Gastrocnemius medialis (tissue), 4 donors: Measurements from ENCODE around the gene IGFN1. TPM values are rescaled to one million over a fixed set of nuclear protein-coding genes. Genes with fewer than 3 reads are reported as not detected.

Experiments
- ATAC-seq, 2 donors: fragments of 150-250 bp; one replicate each; pipeline ENCODE4 v1.9.1; 2016
- DNase-seq, 2 donors: peaks; one replicate each; pipeline ENCODE4 v3.0.0-alpha.2; 2019
- H3K27ac ChIP-seq, 4 donors: fragments of 200-600 bp; sonication (generic); 1 replicate in 1 of 4; 2 replicates in 3 of 4; pipeline ENCODE4 v1.5.1; 2016 to 2018; ENCODE audit warnings: mild to moderate bottlenecking in 2 of 4, moderate library complexity in 1 of 4
- H3K27me3 ChIP-seq, 3 donors: fragments of 200-600 bp; sonication (generic) in 2 of 3; 1 replicate in 1 of 3; 2 replicates in 2 of 3; pipeline versions ENCODE4 v1.5.1 to v1.6.0; 2016 to 2019; ENCODE audit warnings: mild to moderate bottlenecking in 1 of 3, moderate library complexity in 1 of 3
- H3K36me3 ChIP-seq, 2 donors: fragments of 200-600 bp; sonication (generic) in 1 of 2; one replicate each; pipeline ENCODE4 v1.5.1; 2017 to 2018
- H3K4me1 ChIP-seq, 2 donors: fragments of 200-600 bp; sonication (generic) in 1 of 2; one replicate each; pipeline ENCODE4 v1.5.1; 2016 to 2017; ENCODE audit warnings: mild to moderate bottlenecking in 2 of 2
- H3K4me3 ChIP-seq, 4 donors: fragments of 200-600 bp; sonication (generic) in 3 of 4; 1 replicate in 1 of 4; 2 replicates in 3 of 4; pipeline ENCODE4 v1.5.1; 2016 to 2019; ENCODE audit warnings: mild to moderate bottlenecking in 2 of 4
- H3K9me3 ChIP-seq, 3 donors: fragments of 200-600 bp; sonication (generic) in 2 of 3; 1 replicate in 1 of 3; 2 replicates in 2 of 3; pipeline ENCODE4 v1.5.1; 2016 to 2019
- CTCF ChIP-seq, 5 experiments: fragments of 450-650 bp in 3 of 5; fragments of 200-600 bp in 2 of 5; sonication (generic) in 2 of 5; IDR thresholded peaks in 4 of 5; conservative IDR thresholded peaks in 1 of 5; 1 replicate in 4 of 5; 2 replicates in 1 of 5; pipeline ENCODE4 v1.5.1; 2016 to 2019; ENCODE audit warnings: antibody characterized with exemption in 5 of 5, mild to moderate bottlenecking in 3 of 5, moderate library complexity in 3 of 5
- POLR2A ChIP-seq, 2 donors: fragments of 450-650 bp; IDR thresholded peaks; one replicate each; pipeline ENCODE4 v1.6.1; 2017; ENCODE audit warnings: antibody characterized with exemption in 2 of 2, mild to moderate bottlenecking in 2 of 2, moderate library complexity in 2 of 2
- in situ Hi-C, 4 donors: fragments of 200-750 bp; cut with MboI; loops; one replicate each; pipeline versions ENCODE4 v1.15.0 to v1.8.0; 2017; ENCODE audit warnings: low sequenced_read_pairs in 4 of 4
- intact Hi-C: fragments of 100-400 bp; cut with DNase I; formaldehyde crosslinking; loops from one replicate; pipeline ENCODE4 v1.15.1; 2023; ENCODE audit warnings: low total_unique reads
- total RNA-seq, 4 donors: library from RNA; depleted of rRNA; stranded (reverse); fragments of >200 nt; gene quantifications; one replicate each; pipeline versions ENCODE4 v1.1.0 to v1.2.3, GENCODE V29; 2016

The IGFN1 gene
- total RNA-seq, 4 donors from 2014 or later = 11.2 to 113 (median 27.7) TPM

DNA sequence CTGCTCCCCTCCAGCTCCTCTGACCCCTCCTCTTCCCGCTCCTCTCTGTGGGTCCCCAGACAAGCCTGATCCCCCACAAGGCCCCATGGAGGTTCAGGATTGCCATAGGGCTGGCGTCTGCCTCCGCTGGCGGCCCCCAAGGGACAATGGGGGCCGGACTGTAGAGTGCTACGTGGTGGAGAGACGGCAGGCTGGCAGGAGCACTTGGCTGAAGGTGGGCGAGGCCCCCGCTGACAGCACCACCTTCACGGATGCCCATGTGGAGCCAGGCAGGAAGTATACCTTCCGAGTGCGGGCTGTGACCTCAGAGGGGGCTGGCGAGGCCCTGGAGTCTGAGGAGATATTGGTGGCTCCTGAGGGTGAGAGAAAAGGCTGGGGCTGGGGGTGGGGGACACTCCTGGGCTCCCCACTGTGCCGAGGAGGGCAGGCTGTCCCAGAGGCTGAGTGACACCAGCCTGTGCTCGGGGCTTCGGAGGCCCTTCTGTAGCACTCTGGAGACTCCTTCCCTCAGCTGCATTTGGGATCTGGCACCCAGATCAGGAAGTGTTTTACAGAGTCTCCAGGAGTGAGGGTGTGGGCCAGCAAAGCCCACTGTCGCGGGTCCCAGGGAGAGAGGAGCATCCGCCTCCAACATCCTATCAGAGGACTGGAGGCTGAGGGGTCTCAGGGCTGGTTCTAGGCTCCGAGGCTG lies 25.9 kb downstream of the IGFN1 start:
- Histone ChIP-seq H3K4me1 (no peaks in the 10 kb centered on the region), H3K4me3 (no peak overlapping the region), H3K36me3 (no peaks in the 10 kb centered on the region), H3K27me3 (no peaks in the 10 kb centered on the region), H3K9me3 (no peaks in the 10 kb centered on the region), H3K27ac (no peak overlapping the region)
- intact Hi-C loops (no loop called here), in situ Hi-C loops (no loop called here)
- DNase-seq (no peak), ATAC-seq (no peak)
- TF ChIP-seq POLR2A (IDR thresholded peaks at IDR 0.05) (no peak), CTCF (IDR thresholded peaks at IDR 0.05 in 4 of 5, conservative IDR thresholded peaks at IDR 0.05 in 1 of 5) (no peak)

- no peaks in the 10 kb centered on the region for H3K4me1 ChIP-seq
- H3K27ac ChIP-seq = no peak overlapping the region
- H3K4me3 ChIP-seq = no peak overlapping the region
- DNase-seq (no peak), ATAC-seq (no peak)
- intact Hi-C loops = no loop called here
- H3K9me3 ChIP-seq = no peaks in the 10 kb centered on the region
- in situ Hi-C loops = no loop called here
- H3K36me3 ChIP-seq = no peaks in the 10 kb centered on the region
- no peaks in the 10 kb centered on the region for H3K27me3 ChIP-seq
- TF ChIP-seq CTCF (IDR thresholded peaks at IDR 0.05 in 4 of 5, conservative IDR thresholded peaks at IDR 0.05 in 1 of 5) = no peak
- TF ChIP-seq POLR2A (IDR thresholded peaks at IDR 0.05) = no peak
These were observed 26.5 kb downstream of the IGFN1 start for GRCh38 chr1:201217146-201217545.

DNA sequence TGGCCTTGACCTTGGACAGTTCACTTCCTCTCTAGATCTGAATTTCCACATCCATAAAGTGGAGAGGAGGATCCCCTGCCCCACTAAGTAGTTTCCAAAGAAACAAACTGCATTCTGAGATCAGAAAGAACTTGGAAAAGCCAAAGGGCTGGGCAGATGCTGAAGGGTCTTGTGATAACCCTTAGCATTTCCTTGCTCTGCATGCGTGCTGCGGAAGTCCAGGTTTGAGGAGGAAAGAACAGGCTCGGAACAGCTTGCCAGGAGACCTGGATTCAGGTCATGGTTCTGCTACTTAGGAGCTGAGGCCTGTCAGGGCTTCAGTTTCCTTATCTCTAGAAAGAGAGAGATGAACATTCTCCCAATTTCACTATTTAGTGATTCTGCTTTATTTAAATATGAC lies 27.2 kb downstream of the IGFN1 start:
- Histone ChIP-seq H3K27ac (no peak overlapping the region), H3K4me1 (peaks cover 0 to 6% of the 10 kb centered on the region in 2 donors), H3K27me3 (no peaks in the 10 kb centered on the region), H3K36me3 (no peaks in the 10 kb centered on the region), H3K9me3 (no peaks in the 10 kb centered on the region), H3K4me3 (no peak overlapping the region)
- in situ Hi-C loops (no loop called here), intact Hi-C loops (no loop called here)
- TF ChIP-seq CTCF (IDR thresholded peaks at IDR 0.05 in 4 of 5, conservative IDR thresholded peaks at IDR 0.05 in 1 of 5) (no peak), POLR2A (IDR thresholded peaks at IDR 0.05) (no peak)
- ATAC-seq = no peak
- no peak for DNase-seq

GRCh38 chr1:201218409-201218808 lies 27.8 kb downstream of the IGFN1 start:
- in situ Hi-C loops = no loop called here
- Histone ChIP-seq H3K4me1 (peaks cover 0 to 6% of the 10 kb centered on the region in 2 donors), H3K27ac (no peak overlapping the region), H3K36me3 (no peaks in the 10 kb centered on the region), H3K4me3 (no peak overlapping the region), H3K27me3 (no peaks in the 10 kb centered on the region), H3K9me3 (no peaks in the 10 kb centered on the region)
- ATAC-seq = no peak
- intact Hi-C loops = no loop called here
- TF ChIP-seq CTCF (IDR thresholded peaks at IDR 0.05 in 4 of 5, conservative IDR thresholded peaks at IDR 0.05 in 1 of 5) (no peak), POLR2A (IDR thresholded peaks at IDR 0.05) (no peak)
- DNase-seq = no peak
